Endothelial cell of umbilical vein (primary cell): ENCODE results near the gene JUND. TPM values are rescaled to one million over a fixed set of nuclear protein-coding genes. Genes with fewer than 3 reads are reported as not detected.
A peak's percentile ranks its signal among the peaks of the same experiment; 100 is the strongest.
"Not testable (repeated sequence)": the region's sequence is repeated elsewhere in the genome, so short reads cannot be mapped to it uniquely, and the experiment has no call there.

ENCODE experiments used
- BruUV-seq: library from RNA; stranded (reverse); fragments of 400-500 nt; replicated peaks from 2 replicates; lab custom pipeline; 2021; lab: Mats Ljungman, UMichigan
- CTCF ChIA-PET: fragments of 300-600, 350-600 bp; sonication (Branson Sonifier 250); formaldehyde crosslinking; loops from one replicate; lab custom pipeline; 2021; ENCODE audit warnings: antibody characterized with exemption, inconsistent platforms; lab: Charles Lee
- POLR2A ChIA-PET: fragments of 300-600, 350-600 bp; sonication (Branson Sonifier 250); formaldehyde crosslinking; loops from one replicate; lab custom pipeline; 2021; ENCODE audit warnings: antibody characterized with exemption, inconsistent platforms; lab: Charles Lee
- DNase-seq: peaks from one replicate; pipeline ENCODE4 v3.0.0-alpha.2; 2011; ENCODE audit warnings: low read depth, low spot score
- FAIRE-seq: peaks from 2 replicates; lab custom pipeline; 2011; peaks lifted over from hg19 to GRCh38; lab: Jason Lieb, UNC
- H2AFZ ChIP-seq: 2 replicates; pipeline ENCODE4 v1.6.0; 2012; ENCODE audit warnings: low read depth, low read length, control low read depth, inconsistent platforms
- H3K27ac ChIP-seq: 2 replicates; pipeline ENCODE4 v1.5.1; 2011; ENCODE audit warnings: low read depth, mild to moderate bottlenecking, control low read depth, low read length, moderate library complexity; ENCODE audit not compliant: insufficient read depth
- H3K27me3 ChIP-seq, 2 experiments: 2 replicates each; pipeline versions ENCODE4 v1.6.0 to v1.6.1; 2011; ENCODE audit warnings: low read length in 2 of 2, mixed read lengths in 1 of 2; ENCODE audit not compliant: control insufficient read depth in 2 of 2, insufficient read depth in 2 of 2
- H3K36me3 ChIP-seq, 2 experiments: 2 replicates in 1 of 2; 3 replicates in 1 of 2; pipeline ENCODE4 v1.5.1; 2011; ENCODE audit warnings: low read length in 2 of 2, mild to moderate bottlenecking in 1 of 2, moderate library complexity in 1 of 2; ENCODE audit not compliant: control insufficient read depth in 2 of 2, insufficient read depth in 2 of 2; ENCODE audit errors: extremely low read depth in 1 of 2
- H3K4me1 ChIP-seq: 3 replicates; pipeline ENCODE4 v1.5.1; 2011; ENCODE audit warnings: mild to moderate bottlenecking, low read length; ENCODE audit not compliant: control insufficient read depth, insufficient read depth; ENCODE audit errors: extremely low read depth
- H3K4me2 ChIP-seq: 2 replicates; pipeline ENCODE4 v1.6.1; 2011; ENCODE audit warnings: low read length, control low read depth, mixed read lengths; ENCODE audit not compliant: insufficient read depth
- H3K4me3 ChIP-seq, 3 experiments: fragments of 200-600 bp in 1 of 3; sonication (generic), shearing (Covaris generic) in 1 of 3; replicated peaks in 1 of 3; 2 replicates each; pipeline ENCODE4 v1.5.1; 2011 to 2016; ENCODE audit warnings: control low read depth in 3 of 3, low read length in 3 of 3, mild to moderate bottlenecking in 2 of 3, inconsistent platforms in 1 of 3, low read depth in 1 of 3, moderate library complexity in 1 of 3; ENCODE audit not compliant: insufficient read depth in 1 of 3
- H3K79me2 ChIP-seq: 2 replicates; pipeline ENCODE4 v1.6.0; 2012; ENCODE audit warnings: low read length, inconsistent platforms; ENCODE audit not compliant: control insufficient read depth, insufficient read depth
- H3K9ac ChIP-seq: replicated peaks from 2 replicates; pipeline ENCODE3; 2011; ENCODE audit warnings: low read length, control low read depth; ENCODE audit not compliant: insufficient read depth; ENCODE audit errors: extremely low read depth
- H3K9me1 ChIP-seq: replicated peaks from 3 replicates; pipeline ENCODE4 v1.6.0; 2011; ENCODE audit warnings: mild to moderate bottlenecking, low read length; ENCODE audit not compliant: control insufficient read depth, insufficient read depth; ENCODE audit errors: extremely low read depth
- H3K9me3 ChIP-seq: replicated peaks from 2 replicates; pipeline ENCODE4 v1.5.1; 2012; ENCODE audit warnings: low read length, inconsistent platforms; ENCODE audit not compliant: control insufficient read depth, insufficient read depth
- H4K20me1 ChIP-seq: replicated peaks from 2 replicates; pipeline ENCODE3; 2011; ENCODE audit warnings: mild to moderate bottlenecking, low read length; ENCODE audit not compliant: control insufficient read depth, insufficient read depth; ENCODE audit errors: extremely low read depth
- CTCF ChIP-seq, 2 donors: IDR thresholded peaks; 1 replicate in 1 of 2; 2 replicates in 1 of 2; pipeline ENCODE4 v1.5.1; 2011; ENCODE audit warnings: low read length in 2 of 2, mild to moderate bottlenecking in 2 of 2, moderate library complexity in 2 of 2, control low read depth in 1 of 2, inconsistent platforms in 1 of 2, low read depth in 1 of 2; ENCODE audit not compliant: insufficient read depth in 1 of 2; ENCODE audit errors: extremely low read depth in 1 of 2
- GATA2 ChIP-seq: IDR thresholded peaks from 2 replicates; pipeline ENCODE4 v1.7.0; 2011; ENCODE audit warnings: low read depth, mild to moderate bottlenecking, moderate library complexity, mixed read lengths, low read length; ENCODE audit not compliant: insufficient read length, insufficient read depth
- dilution Hi-C: fragments of 300-500 bp; cut with MboI; formaldehyde crosslinking; loops from one replicate; pipeline ENCODE4 v1.15.0; 2019; ENCODE audit warnings: low sequenced_read_pairs; ENCODE audit not compliant: extremely low pct_ligation_motif_present
- intact Hi-C: fragments of 100-400 bp; cut with micrococcal nuclease; formaldehyde crosslinking; loops from one replicate; pipeline ENCODE4 v1.10.0; 2022
- polyA plus RNA-seq, 4 experiments: library from polyadenylated mRNA; depleted of rRNA in 3 of 4; stranded (reverse) in 3 of 4; unstranded in 1 of 4; fragments of >200 nt; gene quantifications; 2 replicates each; pipeline versions ENCODE4 v1.2.1 to v1.2.3, GENCODE V29; 2011 to 2012; ENCODE audit warnings: missing spikeins in 1 of 4
- total RNA-seq: library from RNA; stranded (reverse); gene quantifications from 2 replicates; pipeline ENCODE4 v1.2.3, GENCODE V29; 2021

JUND gene
- total and polyA plus RNA-seq, 2 donors (not counting 3 experiments of a cell fraction or from before 2014, with no cell fraction given), result 91.4 to 130 TPM

GRCh38 chr19:18324373-18324731 lies 42.9 kb upstream of the JUND start:
- H3K9me1 ChIP-seq, H4K20me1 ChIP-seq, H3K27ac ChIP-seq, dilution Hi-C loops, H3K9ac ChIP-seq, FAIRE-seq, H3K4me3 ChIP-seq, H3K9me3 ChIP-seq, H3K27me3 ChIP-seq, H3K4me2 ChIP-seq, H2AFZ ChIP-seq, DNase-seq, H3K36me3 ChIP-seq, BruUV-seq: not testable (repeated sequence)
- Histone ChIP-seq H3K79me2 (peaks cover 27% of the 10 kb centered on the region), H3K4me1 (peaks cover 45% of the 10 kb centered on the region)
- POLR2A ChIA-PET, result interaction anchor here (5.3 kb wide), 1 partner anchor 44 kb away, joined by 113 read pairs; the partner anchor contains the start of gene JUND
- intact Hi-C loops, result loop anchor here (10.0 kb wide), 1 partner anchor 210 kb away; no protein-coding TSS in a partner anchor
- CTCF ChIA-PET, result interaction anchor here (10.9 kb wide), 1 partner anchor 44 kb away, joined by 401 read pairs; the partner anchor contains the start of gene JUND

- H3K27ac ChIP-seq, result peak within 1 kb of the TSS; percentile 73
- H2AFZ ChIP-seq, result peak within 1 kb of the TSS; percentile 68
- peak; percentile 98 for DNase-seq
- TF ChIP-seq GATA2 (no peak), CTCF (IDR thresholded peaks at IDR 0.05; ENCODE audit: extremely low read depth in 1 of 2, insufficient read depth in 1 of 2, low read depth in 1 of 2, low read length in 2 of 2) (peak; percentile 5 to 38)
- no peaks in the 10 kb centered on the region for H3K27me3 ChIP-seq
- no peaks in the 10 kb centered on the region for H3K9me3 ChIP-seq
- peak within 1 kb of the TSS; percentile 43 to 76 (median 71) for H3K4me3 ChIP-seq
- no peaks in the 10 kb centered on the region for H3K36me3 ChIP-seq
- peak within 1 kb of the TSS; percentile 78 for H3K9ac ChIP-seq
- H3K4me2 ChIP-seq, result peak within 1 kb of the TSS; percentile 69
- dilution Hi-C loops (no loop called here), intact Hi-C loops (loop anchor here (1.0 to 10.0 kb wide), 5 partner anchors 31 to 208 kb away; partner anchors contain the start of genes MPV17L2 and RAB3A)
- H4K20me1 ChIP-seq, result no peaks in the 10 kb centered on the region
- no peaks in the 10 kb centered on the region for H3K9me1 ChIP-seq
- CTCF ChIA-PET, result interaction anchor here (0.6 to 3.9 kb wide), 19 partner anchors 10 to 135 kb away, joined by 3 to 207 read pairs (median 4); partner anchors contain the start of genes GDF15 and JUND
- H3K4me1 ChIP-seq, result peaks cover 50% of the 10 kb centered on the region
- no TSS peak for BruUV-seq
- peak; percentile 87 for FAIRE-seq
- POLR2A ChIA-PET, result interaction anchor here (1.0 to 5.3 kb wide), 4 partner anchors 18 to 63 kb away, joined by 3 to 113 read pairs (median 7); partner anchors contain the start of genes GDF15 and JUND
- H3K79me2 ChIP-seq, result peaks cover 30% of the 10 kb centered on the region
These were observed 41.5 kb upstream of the JUND start, which contains the start of gene LSM4 for GRCh38 chr19:18322759-18323460. Gene LSM4, minus strand, starts transcription at chr19:18323076. Its CDS starts 56 bp downstream, at chr19:18323020.
